GM18511 (cell line): ENCODE results near the gene KCNH4.
"Not testable (repeated sequence)": the region's sequence is repeated elsewhere in the genome, so short reads cannot be mapped to it uniquely, and the experiment has no call there.

Experiments
- ATAC-seq: cut with Tn5 transposase; IDR thresholded peaks from one replicate; pipeline ENCODE4 v1.9.1; 2021; ENCODE audit warnings: mild to moderate bottlenecking, moderate library complexity; ENCODE audit not compliant: unreplicated experiment

KCNH4 gene

GRCh38 chr17:42140690-42141089 lies 40.3 kb downstream of the KCNH4 start:
- ATAC-seq: not testable (repeated sequence)

GRCh38 chr17:42138749-42139492 lies 42.0 kb downstream of the KCNH4 start:
- no peak for ATAC-seq

GRCh38 chr17:42136654-42137051 lies 44.3 kb downstream of the KCNH4 start:
- ATAC-seq: no peak

GRCh38 chr17:42135664-42136653 lies 45.0 kb downstream of the KCNH4 start:
- ATAC-seq: no peak

- no peak for ATAC-seq
Measured at GRCh38 chr17:42135151-42135550, 45.8 kb downstream of the KCNH4 start.

GRCh38 chr17:42133461-42134041 lies 47.4 kb downstream of the KCNH4 start:
- ATAC-seq: peak; percentile 75

GRCh38 chr17:42132941-42133340 lies 48.0 kb downstream of the KCNH4 start:
- ATAC-seq: peak; percentile 54

- ATAC-seq: no peak
Measured at GRCh38 chr17:42131981-42132432, 48.9 kb downstream of the KCNH4 start.

- ATAC-seq: no peak
Measured at GRCh38 chr17:42131232-42131631, 49.7 kb downstream of the KCNH4 start.

- no peak for ATAC-seq
Measured at GRCh38 chr17:42130310-42130936, 50.5 kb downstream of the KCNH4 start.

- no peak for ATAC-seq
Measured at GRCh38 chr17:42129109-42129837, 51.7 kb downstream of the KCNH4 start.

- no peak for ATAC-seq
Measured at GRCh38 chr17:42127414-42127813, 53.5 kb downstream of the KCNH4 start.

GRCh38 chr17:42126836-42127235 lies 54.1 kb downstream of the KCNH4 start:
- ATAC-seq: no peak

- no peak for ATAC-seq
Measured at GRCh38 chr17:42125565-42125964, 55.4 kb downstream of the KCNH4 start.

GRCh38 chr17:42124256-42124655 lies 56.7 kb downstream of the KCNH4 start:
- ATAC-seq: no peak

GRCh38 chr17:42122371-42123303 lies 58.3 kb downstream of the KCNH4 start, which contains the start of gene HSPB9:
Gene HSPB9, plus strand, starts transcription at chr17:42122804. Its CDS starts 47 bp downstream, at chr17:42122851.
- no peak for ATAC-seq

GRCh38 chr17:42120770-42121769 lies 59.9 kb downstream of the KCNH4 start, which contains the start of gene KAT2A:
Gene KAT2A, minus strand, starts transcription at chr17:42121367. Its CDS starts 63 bp downstream, at chr17:42121304.
- no peak for ATAC-seq
